T-helper 1 cell treated with Interleukin-12 subunit alpha and Interleukin-12 subunit beta and Interleukin-4 antibody, amounts not matched to agents 30 μg/mL and 1 μg/mL, for 36 hours (primary cell): ENCODE results near the gene NTM.

Source experiments
- H3K27ac Mint-ChIP-seq: one replicate; pipeline ENCODE4 v1.8.0; 2021; ENCODE audit warnings: mild to moderate bottlenecking, mixed read lengths
- H3K27me3 Mint-ChIP-seq: one replicate; pipeline ENCODE4 v1.8.0; 2021; ENCODE audit warnings: low read depth, mixed read lengths
- H3K36me3 Mint-ChIP-seq: one replicate; pipeline ENCODE4 v1.8.0; 2021; ENCODE audit warnings: low read depth, mixed read lengths
- H3K4me1 Mint-ChIP-seq: one replicate; pipeline ENCODE4 v1.8.0; 2021; ENCODE audit warnings: low read depth, mixed read lengths
- H3K4me3 Mint-ChIP-seq: one replicate; pipeline ENCODE4 v1.8.0; 2021; ENCODE audit warnings: mild to moderate bottlenecking, moderate library complexity, mixed read lengths
- H3K9me3 Mint-ChIP-seq: one replicate; pipeline ENCODE4 v1.8.0; 2021; ENCODE audit warnings: mixed read lengths

NTM gene

DNA sequence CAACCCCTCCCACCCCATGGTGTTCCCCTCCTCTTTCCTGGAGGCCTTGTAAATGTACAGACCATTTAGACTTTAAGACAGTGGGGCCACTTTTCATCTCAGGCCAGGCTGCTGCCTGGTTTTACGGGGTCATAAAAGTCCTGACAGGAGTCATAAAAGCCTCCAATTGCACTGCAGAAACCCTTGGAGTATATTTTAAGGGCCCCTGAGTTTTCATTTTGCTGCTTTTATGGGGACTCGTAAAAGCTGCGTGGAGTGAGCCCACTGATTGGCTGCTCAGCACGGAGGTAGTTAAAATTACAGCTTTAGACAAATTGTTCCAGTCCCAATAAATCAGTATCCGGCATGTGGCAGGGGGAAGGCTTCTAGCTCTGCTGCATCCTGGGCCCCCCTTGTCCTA, 627.6 kb downstream of the NTM start:
- no peaks in the 10 kb centered on the region for H3K36me3 Mint-ChIP-seq
- no peaks in the 10 kb centered on the region for H3K4me1 Mint-ChIP-seq
- no peak overlapping the region for H3K4me3 Mint-ChIP-seq
- H3K27me3 Mint-ChIP-seq: no peaks in the 10 kb centered on the region
- H3K9me3 Mint-ChIP-seq: peaks cover 5% of the 10 kb centered on the region
- H3K27ac Mint-ChIP-seq: no peak overlapping the region

- Mint-ChIP-seq H3K36me3 (no peaks in the 10 kb centered on the region), H3K4me3 (no peak overlapping the region), H3K9me3 (peaks cover 5% of the 10 kb centered on the region), H3K4me1 (no peaks in the 10 kb centered on the region), H3K27ac (no peak overlapping the region), H3K27me3 (no peaks in the 10 kb centered on the region)
These were observed 628.7 kb downstream of the NTM start for GRCh38 chr11:131999084-131999483.

GRCh38 chr11:131999955-132000354, 629.5 kb downstream of the NTM start:
- Mint-ChIP-seq H3K27ac (no peak overlapping the region), H3K4me3 (no peak overlapping the region), H3K9me3 (peaks cover 5% of the 10 kb centered on the region), H3K27me3 (no peaks in the 10 kb centered on the region), H3K36me3 (no peaks in the 10 kb centered on the region), H3K4me1 (no peaks in the 10 kb centered on the region)

GRCh38 chr11:132005887-132006286, 635.5 kb downstream of the NTM start:
- Mint-ChIP-seq H3K27ac (no peak overlapping the region), H3K4me3 (no peak overlapping the region), H3K27me3 (no peaks in the 10 kb centered on the region), H3K9me3 (no peaks in the 10 kb centered on the region), H3K4me1 (no peaks in the 10 kb centered on the region), H3K36me3 (no peaks in the 10 kb centered on the region)

GRCh38 chr11:132006884-132007580, 636.6 kb downstream of the NTM start:
- no peaks in the 10 kb centered on the region for H3K9me3 Mint-ChIP-seq
- no peaks in the 10 kb centered on the region for H3K4me1 Mint-ChIP-seq
- no peaks in the 10 kb centered on the region for H3K27me3 Mint-ChIP-seq
- H3K36me3 Mint-ChIP-seq: no peaks in the 10 kb centered on the region
- no peak overlapping the region for H3K4me3 Mint-ChIP-seq
- H3K27ac Mint-ChIP-seq: no peak overlapping the region

- no peaks in the 10 kb centered on the region for H3K4me1 Mint-ChIP-seq
- H3K4me3 Mint-ChIP-seq: no peak overlapping the region
- no peaks in the 10 kb centered on the region for H3K36me3 Mint-ChIP-seq
- H3K27me3 Mint-ChIP-seq: no peaks in the 10 kb centered on the region
- H3K27ac Mint-ChIP-seq: no peak overlapping the region
- no peaks in the 10 kb centered on the region for H3K9me3 Mint-ChIP-seq
These were observed 637.8 kb downstream of the NTM start for GRCh38 chr11:132008226-132008625.

- no peaks in the 10 kb centered on the region for H3K4me1 Mint-ChIP-seq
- H3K4me3 Mint-ChIP-seq: no peak overlapping the region
- H3K36me3 Mint-ChIP-seq: no peaks in the 10 kb centered on the region
- H3K27me3 Mint-ChIP-seq: no peaks in the 10 kb centered on the region
- H3K27ac Mint-ChIP-seq: no peak overlapping the region
- H3K9me3 Mint-ChIP-seq: no peaks in the 10 kb centered on the region
These were observed 638.5 kb downstream of the NTM start for GRCh38 chr11:132008872-132009271.

DNA sequence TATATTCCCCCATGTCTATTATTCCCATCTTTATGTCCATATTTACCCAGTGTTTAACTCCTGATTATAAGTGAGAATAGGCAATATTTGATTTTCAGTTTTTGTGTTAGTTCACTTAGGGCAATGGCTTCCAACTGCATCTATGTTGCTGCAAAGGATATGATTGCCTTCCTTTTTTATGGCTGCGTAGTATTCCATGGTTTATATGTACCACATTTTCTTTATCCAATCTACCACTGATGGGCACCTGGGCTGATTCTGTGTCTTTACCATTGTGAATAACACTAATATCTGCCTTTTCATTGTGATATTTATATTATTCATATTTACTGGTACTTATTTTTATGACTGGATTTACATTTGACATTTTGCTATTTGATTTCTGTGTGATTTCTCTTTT, 649.6 kb downstream of the NTM start:
- H3K4me1 Mint-ChIP-seq: no peaks in the 10 kb centered on the region
- no peak overlapping the region for H3K27ac Mint-ChIP-seq
- peaks cover 11% of the 10 kb centered on the region for H3K9me3 Mint-ChIP-seq
- no peaks in the 10 kb centered on the region for H3K36me3 Mint-ChIP-seq
- H3K4me3 Mint-ChIP-seq: no peak overlapping the region
- no peaks in the 10 kb centered on the region for H3K27me3 Mint-ChIP-seq

- H3K4me3 Mint-ChIP-seq: no peak overlapping the region
These were observed 651.9 kb downstream of the NTM start for GRCh38 chr11:132022285-132022684.

GRCh38 chr11:132022733-132023478, 652.5 kb downstream of the NTM start:
- H3K4me3 Mint-ChIP-seq: no peak overlapping the region
- H3K4me1 Mint-ChIP-seq: no peaks in the 10 kb centered on the region
- H3K27me3 Mint-ChIP-seq: no peaks in the 10 kb centered on the region
- peaks cover 11% of the 10 kb centered on the region for H3K9me3 Mint-ChIP-seq
- no peaks in the 10 kb centered on the region for H3K36me3 Mint-ChIP-seq
- no peak overlapping the region for H3K27ac Mint-ChIP-seq

More at GRCh38 chr11:132022285-132022684, 651.9 kb downstream of the NTM start:
- Mint-ChIP-seq H3K27ac (no peak overlapping the region), H3K27me3 (no peaks in the 10 kb centered on the region), H3K36me3 (no peaks in the 10 kb centered on the region), H3K4me1 (no peaks in the 10 kb centered on the region), H3K9me3 (peaks cover 11% of the 10 kb centered on the region)

DNA sequence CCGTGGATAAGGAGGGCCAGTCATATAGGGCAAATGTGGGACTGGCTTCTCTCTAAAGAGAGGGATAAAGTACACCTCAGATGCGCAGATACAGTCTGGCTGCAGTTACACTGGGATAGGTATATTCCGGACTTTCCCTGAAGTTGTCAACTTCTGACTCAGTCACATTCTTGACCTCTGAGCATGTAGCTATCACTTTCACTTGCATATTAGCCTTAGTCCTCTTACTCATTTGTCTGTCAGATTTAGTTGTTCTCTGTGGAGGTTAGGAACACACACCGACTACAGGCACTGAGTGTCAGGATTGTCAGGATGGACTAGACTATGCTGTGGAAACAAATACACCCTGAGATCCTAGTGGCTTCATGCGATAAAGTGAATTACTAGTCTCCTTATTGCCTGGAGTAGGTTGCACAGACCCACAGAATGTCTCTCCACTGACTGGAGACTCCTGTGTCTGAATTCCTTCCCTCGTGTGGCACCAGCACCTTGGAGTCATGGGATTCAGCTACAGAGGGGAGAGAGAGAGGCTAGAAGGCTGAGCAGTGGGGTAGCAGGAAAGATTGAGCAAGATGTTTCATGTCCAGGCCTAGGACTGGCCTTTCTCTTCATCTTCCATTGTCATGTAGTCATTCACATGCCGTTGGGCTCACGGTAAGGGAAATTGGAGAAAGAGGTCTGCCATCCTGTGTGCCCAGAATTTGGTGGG, 654.3 kb downstream of the NTM start:
- no peaks in the 10 kb centered on the region for H3K36me3 Mint-ChIP-seq
- H3K9me3 Mint-ChIP-seq: peaks cover 11% of the 10 kb centered on the region
- no peak overlapping the region for H3K4me3 Mint-ChIP-seq
- H3K27me3 Mint-ChIP-seq: no peaks in the 10 kb centered on the region
- no peak overlapping the region for H3K27ac Mint-ChIP-seq
- no peaks in the 10 kb centered on the region for H3K4me1 Mint-ChIP-seq

DNA sequence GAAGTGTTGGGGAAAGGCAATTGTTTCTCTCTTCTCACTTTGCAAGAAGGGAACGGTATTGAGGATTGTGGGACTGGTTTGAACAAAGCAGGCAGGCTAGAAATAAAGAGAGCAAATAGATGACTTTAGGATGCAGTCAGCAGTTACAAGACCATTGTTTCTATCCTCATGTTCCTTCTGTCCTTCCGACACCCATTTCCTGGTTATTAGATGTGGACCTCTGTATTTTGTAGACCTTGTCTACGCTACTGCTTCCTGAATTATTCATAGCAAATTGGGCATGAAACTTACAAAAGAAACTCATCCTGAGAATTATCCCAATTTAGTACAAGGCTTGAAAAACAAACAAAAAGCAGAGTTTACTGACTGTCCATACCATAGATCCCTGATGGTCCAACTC, 656.3 kb downstream of the NTM start:
- H3K4me1 Mint-ChIP-seq: no peaks in the 10 kb centered on the region

GRCh38 chr11:132028380-132029240, 658.2 kb downstream of the NTM start:
- Mint-ChIP-seq H3K4me1 (no peaks in the 10 kb centered on the region), H3K36me3 (no peaks in the 10 kb centered on the region), H3K9me3 (no peaks in the 10 kb centered on the region), H3K4me3 (no peak overlapping the region), H3K27ac (no peak overlapping the region), H3K27me3 (no peaks in the 10 kb centered on the region)

More for the DNA sequence above, 656.3 kb downstream of the NTM start:
- Mint-ChIP-seq H3K27me3 (no peaks in the 10 kb centered on the region), H3K4me3 (no peak overlapping the region), H3K27ac (no peak overlapping the region), H3K9me3 (no peaks in the 10 kb centered on the region), H3K36me3 (no peaks in the 10 kb centered on the region)

DNA sequence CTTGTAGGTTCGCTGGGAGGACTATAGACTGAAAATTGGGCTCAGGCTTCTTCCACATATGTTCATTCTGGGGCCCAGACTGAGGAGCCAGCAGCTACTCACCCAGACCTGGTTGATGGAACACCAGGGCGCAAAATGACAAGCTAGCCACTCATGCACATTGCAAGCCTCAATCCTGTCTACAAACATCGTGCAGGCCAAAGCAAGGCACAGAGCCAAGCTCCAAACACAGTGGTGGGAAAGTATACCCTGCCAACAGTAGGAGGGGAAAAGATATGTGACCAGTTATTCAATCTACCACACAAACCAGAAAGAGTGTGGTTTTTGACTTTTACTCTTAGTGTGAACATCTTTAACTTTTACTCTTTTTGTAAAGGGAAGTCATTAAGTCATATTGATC, 660.5 kb downstream of the NTM start:
- H3K4me3 Mint-ChIP-seq: no peak overlapping the region

More for the DNA sequence above, 660.5 kb downstream of the NTM start:
- Mint-ChIP-seq H3K4me1 (no peaks in the 10 kb centered on the region), H3K27me3 (no peaks in the 10 kb centered on the region), H3K9me3 (no peaks in the 10 kb centered on the region), H3K27ac (no peak overlapping the region), H3K36me3 (no peaks in the 10 kb centered on the region)
